HEK293T (cell line): ENCODE results near the gene SLC25A20.
"Not testable (repeated sequence)": the region's sequence is repeated elsewhere in the genome, so short reads cannot be mapped to it uniquely, and the experiment has no call there.

Experiments
- CTCF ChIA-PET: fragments of 350-600 bp; formaldehyde crosslinking; extraction: SDS; loops from one replicate; lab custom pipeline; 2021; ENCODE audit warnings: antibody characterized with exemption, inconsistent platforms; lab: Yijun Ruan, JAX
- POLR2A ChIA-PET: fragments of 350-600 bp; formaldehyde crosslinking; extraction: SDS; loops from one replicate; lab custom pipeline; 2020; ENCODE audit warnings: antibody characterized with exemption, inconsistent platforms; lab: Yijun Ruan, JAX
- DNase-seq: peaks from one replicate; pipeline ENCODE4 v3.0.0; 2012; ENCODE audit warnings: mixed read lengths; ENCODE audit errors: extremely low spot score
- ARNT ChIP-seq: fragments of 450-650 bp; IDR thresholded peaks from 2 replicates; pipeline ENCODE4 v1.6.1; 2017; ENCODE audit warnings: mild to moderate bottlenecking
- BHLHE40 ChIP-seq: fragments of 450-650 bp; IDR thresholded peaks from 2 replicates; pipeline ENCODE4 v1.6.1; 2016; ENCODE audit warnings: mild to moderate bottlenecking, moderate library complexity, borderline replicate concordance
- CTBP1 ChIP-seq: fragments of 450-650 bp; IDR thresholded peaks from 2 replicates; pipeline ENCODE4 v1.6.1; 2016; ENCODE audit warnings: borderline replicate concordance
- ELF4 ChIP-seq: fragments of 450-650 bp; IDR thresholded peaks from 2 replicates; pipeline ENCODE4 v1.6.1; 2017; ENCODE audit warnings: antibody characterized with exemption
- FOXA1 ChIP-seq: fragments of 450-650 bp; IDR thresholded peaks from 2 replicates; pipeline ENCODE4 v1.6.1; 2016; ENCODE audit warnings: mild to moderate bottlenecking
- FOXK2 ChIP-seq: fragments of 450-650 bp; IDR thresholded peaks from 2 replicates; pipeline ENCODE4 v1.6.1; 2016; ENCODE audit warnings: mild to moderate bottlenecking
- FOXM1 ChIP-seq: fragments of 450-650 bp; IDR thresholded peaks from 2 replicates; pipeline ENCODE4 v1.6.1; 2017; ENCODE audit warnings: mild to moderate bottlenecking, borderline replicate concordance
- HDGF ChIP-seq: fragments of 450-650 bp; IDR thresholded peaks from 2 replicates; pipeline ENCODE4 v1.6.1; 2017; ENCODE audit warnings: antibody characterized with exemption, borderline replicate concordance
- L3MBTL2 ChIP-seq: fragments of 450-650 bp; conservative IDR thresholded peaks from 2 replicates; pipeline ENCODE4 v1.6.1; 2016; ENCODE audit warnings: mild to moderate bottlenecking
- LEF1 ChIP-seq: fragments of 450-650 bp; IDR thresholded peaks from 2 replicates; pipeline ENCODE4 v1.6.1; 2017; ENCODE audit warnings: mild to moderate bottlenecking, borderline replicate concordance
- NFRKB ChIP-seq: fragments of 450-650 bp; IDR thresholded peaks from 2 replicates; pipeline ENCODE4 v1.6.1; 2016; ENCODE audit warnings: mild to moderate bottlenecking, moderate library complexity
- PKNOX1 ChIP-seq: fragments of 450-650 bp; IDR thresholded peaks from 2 replicates; pipeline ENCODE4 v1.6.1; 2016
- SP1 ChIP-seq: fragments of 450-650 bp; IDR thresholded peaks from 2 replicates; pipeline ENCODE4 v1.6.1; 2017
- SUZ12 ChIP-seq: fragments of 450-650 bp; IDR thresholded peaks from 2 replicates; pipeline ENCODE4 v1.6.1; 2016; ENCODE audit warnings: mild to moderate bottlenecking
- TARDBP ChIP-seq: fragments of 450-650 bp; IDR thresholded peaks from 2 replicates; pipeline ENCODE4 v1.6.1; 2016
- ZNF384 ChIP-seq: fragments of 450-650 bp; IDR thresholded peaks from 2 replicates; pipeline ENCODE4 v1.6.1; 2016

SLC25A20 gene

DNA sequence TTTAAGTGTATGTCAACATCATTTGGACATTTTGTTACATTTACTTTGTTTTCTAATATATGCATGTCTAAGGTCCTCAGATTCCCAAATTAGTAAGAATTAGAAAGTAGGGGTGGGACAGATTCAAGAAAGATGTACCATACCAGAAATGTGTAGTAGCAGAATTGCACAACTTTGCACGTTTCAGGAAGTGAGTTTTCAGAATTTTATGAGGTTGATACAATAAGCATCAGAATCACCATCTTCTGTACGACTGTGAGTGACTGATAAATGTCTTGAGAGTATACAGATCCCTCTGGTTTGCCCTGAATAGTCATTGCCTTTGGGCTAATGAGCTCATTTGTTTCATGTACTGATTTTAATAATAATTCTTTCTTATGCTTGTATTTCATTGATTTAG is 29.2 kb upstream of the SLC25A20 start:
- POLR2A ChIA-PET = interaction anchor here (3.7 kb wide), 1 partner anchor 9 kb away, joined by 24 read pairs; the partner anchor contains the start of gene ARIH2
- CTCF ChIA-PET = interaction anchor here (1.0 kb wide), 1 partner anchor 9 kb away, joined by 3 read pairs; the partner anchor contains the start of gene ARIH2
- TF ChIP-seq SP1 = no peak
- no peak for TF ChIP-seq BHLHE40
- TF ChIP-seq FOXA1 = no peak
- no peak for TF ChIP-seq NFRKB
- TF ChIP-seq ELF4 = no peak
- TF ChIP-seq ARNT = no peak
- no peak for TF ChIP-seq SUZ12
- TF ChIP-seq FOXM1 = no peak
- no peak for TF ChIP-seq ZNF384
- TF ChIP-seq L3MBTL2 = no peak
- no peak for TF ChIP-seq TARDBP
- DNase-seq = no peak

GRCh38 chr3:48926425-48927392 is 28.0 kb upstream of the SLC25A20 start:
- ChIA-PET POLR2A (interaction anchor here (3.7 kb wide), 1 partner anchor 8 kb away, joined by 24 read pairs; the partner anchor contains the start of gene ARIH2), CTCF (no interaction called here)
- no peak for TF ChIP-seq ARNT
- DNase-seq = no peak

GRCh38 chr3:48919215-48920138 is 20.8 kb upstream of the SLC25A20 start:
- DNase-seq = peak; percentile 69
- POLR2A ChIA-PET = interaction anchor here (0.7 to 2.8 kb wide), 19 partner anchors 9 to 1422 kb away, joined by 3 to 24 read pairs (median 3); partner anchors contain the start of genes IP6K2, PRKAR2A, SLC25A20 and WDR6
- TF ChIP-seq ZNF384 = peak; percentile 99
- peak; percentile 59 for TF ChIP-seq L3MBTL2
- no peak for TF ChIP-seq SP1
- CTCF ChIA-PET = interaction anchor here (0.8 to 1.5 kb wide), 3 partner anchors 9 to 68 kb away, joined by 3 read pairs; no protein-coding TSS in a partner anchor

- ChIA-PET CTCF (interaction anchor here (0.9 to 1.5 kb wide), 2 partner anchors 9 to 69 kb away, joined by 3 read pairs; no protein-coding TSS in a partner anchor), POLR2A (interaction anchor here (1.0 to 2.8 kb wide), 18 partner anchors 8 to 198 kb away, joined by 3 to 24 read pairs (median 3); partner anchors contain the start of genes PRKAR2A, SLC25A20 and WDR6)
- TF ChIP-seq PKNOX1 (no peak), L3MBTL2 (0 out of 2 replicates have a peak, but pooled peaks have one; percentile 35), FOXA1 (no peak), SUZ12 (no peak), ARNT (no peak), BHLHE40 (no peak), FOXM1 (no peak), ELF4 (peak; percentile 84), ZNF384 (no peak), TARDBP (no peak), LEF1 (no peak; the same call in 1 of the 2 replicates), HDGF (no peak)
- DNase-seq = peak; percentile 97
Measured at GRCh38 chr3:48918388-48919214, 19.9 kb upstream of the SLC25A20 start, which contains the start of gene ARIH2. Gene ARIH2 (plus strand): TSS chr3:48918842. CDS start chr3:48927559, 8,717 bp downstream.

GRCh38 chr3:48915296-48915695 is 16.6 kb upstream of the SLC25A20 start:
- ChIA-PET CTCF (no interaction called here), POLR2A (interaction anchor here (1.2 kb wide), 1 partner anchor 68 kb away, joined by 4 read pairs; the partner anchor contains the start of gene PRKAR2A)
- TF ChIP-seq L3MBTL2 = no peak
- no peak for TF ChIP-seq ELF4
- TF ChIP-seq FOXM1 = no peak
- TF ChIP-seq LEF1 = no peak
- TF ChIP-seq FOXK2 = no peak
- TF ChIP-seq CTBP1 = no peak
- TF ChIP-seq NFRKB = no peak
- no peak for TF ChIP-seq PKNOX1
- TF ChIP-seq SP1 = no peak
- no peak for DNase-seq

DNA sequence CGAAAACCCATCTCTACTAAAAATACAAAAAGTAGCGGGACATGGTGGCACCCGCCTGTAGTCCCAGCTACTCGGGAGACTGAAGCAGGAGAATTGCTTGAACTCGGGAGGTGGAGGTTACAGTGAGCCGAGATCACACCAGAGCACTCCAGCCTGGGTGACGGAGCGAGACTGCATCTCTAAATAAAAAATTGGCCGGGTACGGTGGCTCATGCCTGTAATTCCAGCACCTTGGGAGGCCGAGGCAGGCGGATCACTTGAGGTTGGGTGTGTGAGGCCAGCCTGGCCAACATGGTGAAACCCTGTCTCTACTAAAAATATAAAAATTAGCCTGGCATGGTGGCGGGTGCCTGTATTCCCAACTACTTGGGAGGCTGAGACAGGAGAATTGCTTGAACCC is 8.3 kb upstream of the SLC25A20 start:
- DNase-seq, CTCF ChIA-PET: not testable (repeated sequence)
- POLR2A ChIA-PET = interaction anchor here (1.0 kb wide), 1 partner anchor 12 kb away, joined by 3 read pairs; the partner anchor contains the start of gene ARIH2
